ENCODE measurements around the gene RPS6KA5.

The RPS6KA5 gene

DNA sequence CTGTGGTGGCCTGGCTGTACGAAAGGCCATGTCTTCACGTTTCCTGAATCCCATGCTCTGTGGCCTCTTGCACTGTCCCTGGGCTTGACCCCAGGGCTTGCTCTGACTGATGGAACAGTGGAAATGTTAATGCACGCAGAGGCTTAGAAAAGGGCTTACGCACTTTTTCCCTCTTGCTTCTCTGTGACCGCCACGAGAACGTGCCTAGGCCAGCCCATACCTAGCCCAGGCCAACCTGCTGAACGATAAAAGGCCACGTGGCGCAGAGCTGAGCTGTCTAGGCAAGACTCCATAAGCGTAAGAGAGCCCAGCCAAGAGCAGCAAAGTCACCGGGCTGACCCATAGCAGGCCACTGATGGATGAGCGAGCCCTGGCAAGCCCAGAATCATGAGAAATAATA is 262.5 kb downstream of the RPS6KA5 start:
- no peak for DNase-seq
